ENCODE data around the gene IGFBPL1.

GRCh38 chr9:38359297-38359653 is 65.0 kb downstream of the IGFBPL1 start:
- TF ChIP-seq JDP2 (CRISPR knock-in tag; IDR thresholded peaks at IDR 0.05; ENCODE audit: borderline replicate concordance) (no peak), ISX (CRISPR knock-in tag; conservative IDR thresholded peaks at IDR 0.05) (no peak), CTCF (CRISPR knock-in tag; IDR thresholded peaks at IDR 0.05) (no peak), EZH2 (conservative IDR thresholded peaks at IDR 0.05; ENCODE audit: low read depth, low read length) (no peak), PRPF4 (IDR thresholded peaks at IDR 0.05; ENCODE audit: low read depth, low read length, poor library complexity, severe bottlenecking) (no peak), BRD4 (CRISPR knock-in tag; IDR thresholded peaks at IDR 0.05) (no peak), ZNF121 (CRISPR knock-in tag; IDR thresholded peaks at IDR 0.05) (peak; percentile 92), ZIK1 (CRISPR knock-in tag; IDR thresholded peaks at IDR 0.05; ENCODE audit: borderline replicate concordance, low read depth) (no peak), SMC3 (IDR thresholded peaks at IDR 0.05; ENCODE audit: low read length) (no peak), ZNF687 (CRISPR knock-in tag; IDR thresholded peaks at IDR 0.05) (0 out of 2 replicates have a peak, but pooled peaks have one; percentile 22), RBAK (CRISPR knock-in tag; IDR thresholded peaks at IDR 0.05) (no peak), ZNF484 (CRISPR knock-in tag; IDR thresholded peaks at IDR 0.05; ENCODE audit: borderline replicate concordance, low read depth) (no peak), HOXA7 (CRISPR knock-in tag; IDR thresholded peaks at IDR 0.05) (no peak), POLR2A (IDR thresholded peaks at IDR 0.05; ENCODE audit: insufficient read depth in 1 of 2, low read depth in 2 of 2, low read length in 2 of 2) (no peak)

All from HepG2 (cell line).